OCI-LY1 (cell line): ENCODE measurements around the gene SSBP3.

Experiments
- EZH2 ChIP-seq: fragments of 200-600 bp; sonication (generic), shearing (Covaris generic); IDR thresholded peaks from 2 replicates; pipeline ENCODE4 v1.8.0; 2017; ENCODE audit warnings: borderline replicate concordance, mixed run types, mild to moderate bottlenecking, antibody characterized with exemption, low read length, moderate library complexity, mixed read lengths
- TF ChIP-seq, protein P1 (sequence below): fragments of 200-600 bp; sonication (generic), shearing (Covaris generic); IDR thresholded peaks from 2 replicates; pipeline ENCODE4 v1.5.1; 2017; ENCODE audit warnings: mild to moderate bottlenecking, antibody characterized with exemption, low read length, moderate library complexity, mixed read lengths

DNA sequence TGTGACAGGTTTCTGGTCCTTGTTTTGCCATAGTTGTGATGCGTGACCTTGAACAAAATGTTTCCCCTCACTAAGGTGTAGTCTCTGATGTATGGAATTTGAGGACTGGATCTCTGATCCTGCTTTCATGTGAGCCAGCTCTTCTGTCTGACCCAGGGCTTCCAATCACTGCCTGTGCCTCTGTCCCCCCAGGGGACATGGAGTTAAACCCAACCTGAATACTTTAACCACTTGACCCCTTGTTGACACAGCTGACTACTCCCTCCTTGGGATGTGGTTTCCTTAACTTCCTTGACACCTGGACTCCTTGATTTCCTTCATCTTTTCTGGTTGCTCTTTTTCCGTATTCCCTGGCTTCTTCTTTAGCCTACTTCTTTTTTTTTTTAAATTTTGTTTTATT, 36.0 kb upstream of the SSBP3 start:
- TF ChIP-seq, protein P1, sequence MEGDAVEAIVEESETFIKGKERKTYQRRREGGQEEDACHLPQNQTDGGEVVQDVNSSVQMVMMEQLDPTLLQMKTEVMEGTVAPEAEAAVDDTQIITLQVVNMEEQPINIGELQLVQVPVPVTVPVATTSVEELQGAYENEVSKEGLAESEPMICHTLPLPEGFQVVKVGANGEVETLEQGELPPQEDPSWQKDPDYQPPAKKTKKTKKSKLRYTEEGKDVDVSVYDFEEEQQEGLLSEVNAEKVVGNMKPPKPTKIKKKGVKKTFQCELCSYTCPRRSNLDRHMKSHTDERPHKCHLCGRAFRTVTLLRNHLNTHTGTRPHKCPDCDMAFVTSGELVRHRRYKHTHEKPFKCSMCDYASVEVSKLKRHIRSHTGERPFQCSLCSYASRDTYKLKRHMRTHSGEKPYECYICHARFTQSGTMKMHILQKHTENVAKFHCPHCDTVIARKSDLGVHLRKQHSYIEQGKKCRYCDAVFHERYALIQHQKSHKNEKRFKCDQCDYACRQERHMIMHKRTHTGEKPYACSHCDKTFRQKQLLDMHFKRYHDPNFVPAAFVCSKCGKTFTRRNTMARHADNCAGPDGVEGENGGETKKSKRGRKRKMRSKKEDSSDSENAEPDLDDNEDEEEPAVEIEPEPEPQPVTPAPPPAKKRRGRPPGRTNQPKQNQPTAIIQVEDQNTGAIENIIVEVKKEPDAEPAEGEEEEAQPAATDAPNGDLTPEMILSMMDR: no peak
- TF ChIP-seq EZH2: no peak
